NOMO-1 treated with dmso at 0.1 percent for 144 hours (cell line): ENCODE results near the gene KIRREL1.

Experiments used
- DNase-seq: peaks from one replicate; lab custom pipeline; 2025; ENCODE audit not compliant: unreplicated experiment; lab: John Stamatoyannopoulos, UW

Gene KIRREL1

GRCh38 chr1:158102881-158103674, 109.6 kb downstream of the KIRREL1 start:
- no peak for DNase-seq

- no peak for DNase-seq
Observed at GRCh38 chr1:158103861-158104522, 110.5 kb downstream of the KIRREL1 start.

- no peak for DNase-seq
Observed at GRCh38 chr1:158104891-158105290, 111.4 kb downstream of the KIRREL1 start.

GRCh38 chr1:158105352-158106095, 112.1 kb downstream of the KIRREL1 start:
- DNase-seq: no peak

GRCh38 chr1:158107916-158108315, 114.5 kb downstream of the KIRREL1 start:
- no peak for DNase-seq

GRCh38 chr1:158112994-158113758, 119.7 kb downstream of the KIRREL1 start:
- peak; percentile 27 for DNase-seq

GRCh38 chr1:158113759-158114127, 120.3 kb downstream of the KIRREL1 start:
- no peak for DNase-seq

GRCh38 chr1:158115126-158115525, 121.7 kb downstream of the KIRREL1 start:
- no peak for DNase-seq

GRCh38 chr1:158116311-158117167, 123.1 kb downstream of the KIRREL1 start:
- DNase-seq: no peak

- DNase-seq: peak; percentile 54
Observed at GRCh38 chr1:158117854-158118704, 124.6 kb downstream of the KIRREL1 start.

GRCh38 chr1:158118713-158119402, 125.4 kb downstream of the KIRREL1 start:
- no peak for DNase-seq

GRCh38 chr1:158119976-158120653, 126.7 kb downstream of the KIRREL1 start:
- DNase-seq: no peak

- DNase-seq: no peak
Observed at GRCh38 chr1:158121604-158122254, 128.3 kb downstream of the KIRREL1 start.

- DNase-seq: no peak
Observed at GRCh38 chr1:158122833-158123388, 129.5 kb downstream of the KIRREL1 start.

- DNase-seq: no peak
Observed at GRCh38 chr1:158124034-158124433, 130.6 kb downstream of the KIRREL1 start.

GRCh38 chr1:158124999-158125398, 131.6 kb downstream of the KIRREL1 start:
- peak; percentile 49 for DNase-seq

- DNase-seq: no peak
Observed at GRCh38 chr1:158126425-158126824, 133.0 kb downstream of the KIRREL1 start.
